ENCODE results near the gene ABCA8. TPM values are rescaled to one million over a fixed set of nuclear protein-coding genes. Genes with fewer than 3 reads are reported as not detected.
"Not testable (repeated sequence)": the region's sequence is repeated elsewhere in the genome, so short reads cannot be mapped to it uniquely, and the experiment has no call there.

The ABCA8 gene
- total RNA-seq, 1 experiment from 2014 or later = 0.15 TPM

GRCh38 chr17:68999743-69000142 lies 44.6 kb upstream of the ABCA8 start:
- H3K4me1 Mint-ChIP-seq; H3K36me3 Mint-ChIP-seq; ATAC-seq; DNase-seq (ENCODE audit: low spot score); POLR2A ChIA-PET; H3K27ac Mint-ChIP-seq; H3K27me3 Mint-ChIP-seq (ENCODE audit: low read depth); H3K4me3 Mint-ChIP-seq; CTCF ChIA-PET; H3K9me3 Mint-ChIP-seq: not testable (repeated sequence)

GRCh38 chr17:68993112-68993511 lies 37.9 kb upstream of the ABCA8 start:
- ATAC-seq (no peak), DNase-seq (ENCODE audit: low spot score) (no peak)
- H3K36me3 Mint-ChIP-seq = no peaks in the 10 kb centered on the region
- 0 out of 2 replicates have a peak, but pooled peaks cover 2% of the 10 kb centered on the region for H3K9me3 Mint-ChIP-seq
- no peak for TF ChIP-seq JAZF1 (CRISPR knock-in tag; IDR thresholded peaks at IDR 0.05)
- TF ChIP-seq, protein P1, sequence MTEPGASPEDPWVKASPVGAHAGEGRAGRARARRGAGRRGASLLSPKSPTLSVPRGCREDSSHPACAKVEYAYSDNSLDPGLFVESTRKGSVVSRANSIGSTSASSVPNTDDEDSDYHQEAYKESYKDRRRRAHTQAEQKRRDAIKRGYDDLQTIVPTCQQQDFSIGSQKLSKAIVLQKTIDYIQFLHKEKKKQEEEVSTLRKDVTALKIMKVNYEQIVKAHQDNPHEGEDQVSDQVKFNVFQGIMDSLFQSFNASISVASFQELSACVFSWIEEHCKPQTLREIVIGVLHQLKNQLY (CRISPR knock-in tag; IDR thresholded peaks at IDR 0.05) = no peak
- no peak for TF ChIP-seq FOXJ3 (CRISPR knock-in tag; IDR thresholded peaks at IDR 0.05; ENCODE audit: borderline replicate concordance)
- TF ChIP-seq NFE2L1 (CRISPR knock-in tag; IDR thresholded peaks at IDR 0.05) = no peak
- TF ChIP-seq RELA (CRISPR knock-in tag; IDR thresholded peaks at IDR 0.05; ENCODE audit: borderline replicate concordance) = no peak
- TF ChIP-seq AFF4 (CRISPR knock-in tag; IDR thresholded peaks at IDR 0.05; ENCODE audit: borderline replicate concordance) = no peak
- no peak for TF ChIP-seq JUN (CRISPR knock-in tag; IDR thresholded peaks at IDR 0.05)
- TF ChIP-seq GRHL2 (CRISPR knock-in tag; IDR thresholded peaks at IDR 0.05; ENCODE audit: insufficient replicate concordance, severe bottlenecking) = no peak
- TF ChIP-seq ARID4B (CRISPR knock-in tag; IDR thresholded peaks at IDR 0.05; ENCODE audit: borderline replicate concordance) = no peak
- TF ChIP-seq EMX1 (CRISPR knock-in tag; IDR thresholded peaks at IDR 0.05) = no peak
- TF ChIP-seq, protein P2, sequence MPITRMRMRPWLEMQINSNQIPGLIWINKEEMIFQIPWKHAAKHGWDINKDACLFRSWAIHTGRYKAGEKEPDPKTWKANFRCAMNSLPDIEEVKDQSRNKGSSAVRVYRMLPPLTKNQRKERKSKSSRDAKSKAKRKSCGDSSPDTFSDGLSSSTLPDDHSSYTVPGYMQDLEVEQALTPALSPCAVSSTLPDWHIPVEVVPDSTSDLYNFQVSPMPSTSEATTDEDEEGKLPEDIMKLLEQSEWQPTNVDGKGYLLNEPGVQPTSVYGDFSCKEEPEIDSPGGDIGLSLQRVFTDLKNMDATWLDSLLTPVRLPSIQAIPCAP (CRISPR knock-in tag; IDR thresholded peaks at IDR 0.05) = no peak
- no peak for TF ChIP-seq ZNF423 (CRISPR knock-in tag; IDR thresholded peaks at IDR 0.05)
- no peak for TF ChIP-seq FOXP4 (CRISPR knock-in tag; IDR thresholded peaks at IDR 0.05)
- no peak for TF ChIP-seq ZNF671 (CRISPR knock-in tag; IDR thresholded peaks at IDR 0.05)
- TF ChIP-seq ZNF512 (CRISPR knock-in tag; IDR thresholded peaks at IDR 0.05; ENCODE audit: borderline replicate concordance) = no peak
- no peak for TF ChIP-seq SOX15 (CRISPR knock-in tag; IDR thresholded peaks at IDR 0.05)
- no peak for TF ChIP-seq ZNF219 (CRISPR knock-in tag; IDR thresholded peaks at IDR 0.05; ENCODE audit: borderline replicate concordance)
- no peak for TF ChIP-seq ERG (CRISPR knock-in tag; IDR thresholded peaks at IDR 0.05)
- CTCF ChIA-PET = no interaction called here
- POLR2A ChIA-PET = no interaction called here
- H3K4me3 Mint-ChIP-seq = no peak overlapping the region
- no peaks in the 10 kb centered on the region for H3K27me3 Mint-ChIP-seq (ENCODE audit: low read depth)
- H3K4me1 Mint-ChIP-seq = peaks cover 10% of the 10 kb centered on the region; the same call in 1 of the 2 replicates
- no peak overlapping the region for H3K27ac Mint-ChIP-seq
